HepG2 (cell line): ENCODE data around the gene OSBPL5. TPM values are rescaled to one million over a fixed set of nuclear protein-coding genes. Genes with fewer than 3 reads are reported as not detected.

ENCODE experiments used
- CBFB ChIP-seq: sonication (generic); formaldehyde crosslinking; IDR thresholded peaks from 2 replicates; pipeline ENCODE4 v1.4.0; 2020; ENCODE audit warnings: missing genetic modification reagents
- EP300 ChIP-seq, 3 experiments: sonication (generic) in 1 of 3; formaldehyde crosslinking in 1 of 3; IDR thresholded peaks; 2 replicates each; pipeline versions ENCODE4 v1.5.1 to v1.6.1; 2011 to 2020; ENCODE audit warnings: low read depth in 2 of 3, low read length in 2 of 3, borderline replicate concordance in 1 of 3, improper control_type of control experiment in 1 of 3, mild to moderate bottlenecking in 1 of 3, missing genetic modification reagents in 1 of 3, moderate library complexity in 1 of 3
- FOXA3 ChIP-seq: IDR thresholded peaks from 2 replicates; pipeline ENCODE4 v1.6.1; 2016; ENCODE audit warnings: missing genetic modification reagents, missing compliant biosample characterization
- GLI4 ChIP-seq: sonication (generic); formaldehyde crosslinking; IDR thresholded peaks from 2 replicates; pipeline ENCODE4 v1.5.1; 2020; ENCODE audit warnings: missing genetic modification reagents, mild to moderate bottlenecking, moderate library complexity, borderline replicate concordance
- MIER2 ChIP-seq: IDR thresholded peaks from 2 replicates; pipeline ENCODE4 v1.6.1; 2016; ENCODE audit warnings: missing biosample characterization, missing genetic modification reagents
- PHF21A ChIP-seq: sonication (generic); formaldehyde crosslinking; IDR thresholded peaks from 2 replicates; pipeline ENCODE4 v1.5.0; 2020; ENCODE audit warnings: mild to moderate bottlenecking, missing genetic modification reagents
- RBM22 ChIP-seq: fragments of 200-400 bp; formaldehyde crosslinking; optimal IDR thresholded peaks from 2 replicates; pipeline ENCODE3; 2017; ENCODE audit warnings: mild to moderate bottlenecking, low read length, moderate library complexity
- RFXAP ChIP-seq: sonication (generic); formaldehyde crosslinking; IDR thresholded peaks from 2 replicates; pipeline ENCODE4 v1.4.0; 2020; ENCODE audit warnings: missing genetic modification reagents, borderline replicate concordance
- RORA ChIP-seq: sonication (generic); formaldehyde crosslinking; IDR thresholded peaks from 2 replicates; pipeline ENCODE4 v1.5.0; 2020; ENCODE audit warnings: mild to moderate bottlenecking, missing genetic modification reagents, moderate library complexity
- RXRA ChIP-seq: sonication (generic); formaldehyde crosslinking; IDR thresholded peaks from 2 replicates; pipeline ENCODE4 v1.5.1; 2020; ENCODE audit warnings: missing genetic modification reagents
- SMAD3 ChIP-seq: sonication (generic); formaldehyde crosslinking; IDR thresholded peaks from 2 replicates; pipeline ENCODE4 v1.4.0; 2020; ENCODE audit warnings: missing genetic modification reagents
- SNAI1 ChIP-seq: sonication (generic); formaldehyde crosslinking; IDR thresholded peaks from 2 replicates; pipeline ENCODE4 v1.5.0; 2020; ENCODE audit warnings: mild to moderate bottlenecking, missing genetic modification reagents, borderline replicate concordance
- TARDBP ChIP-seq: sonication (generic); formaldehyde crosslinking; IDR thresholded peaks from 2 replicates; pipeline ENCODE4 v1.8.0; 2022; ENCODE audit warnings: mild to moderate bottlenecking, missing genetic modification reagents
- ZEB1 ChIP-seq: IDR thresholded peaks from 2 replicates; pipeline ENCODE4 v1.6.1; 2012; ENCODE audit warnings: mild to moderate bottlenecking, low read depth, inconsistent platforms; ENCODE audit not compliant: insufficient replicate concordance
- ZFP36 ChIP-seq: fragments of 150-350 bp; IDR thresholded peaks from 2 replicates; pipeline ENCODE4 v1.6.1; 2018; ENCODE audit warnings: borderline replicate concordance, low read length, low read depth; ENCODE audit not compliant: partially characterized antibody
- ZFY ChIP-seq: sonication (generic); formaldehyde crosslinking; IDR thresholded peaks from 2 replicates; pipeline ENCODE4 v1.4.0; 2020; ENCODE audit warnings: missing genetic modification reagents
- ZKSCAN5 ChIP-seq: sonication (generic); formaldehyde crosslinking; IDR thresholded peaks from 2 replicates; pipeline ENCODE4 v1.5.1; 2020; ENCODE audit warnings: mild to moderate bottlenecking, missing genetic modification reagents
- ZNF124 ChIP-seq: sonication (generic); formaldehyde crosslinking; IDR thresholded peaks from 2 replicates; pipeline ENCODE4 v1.4.0; 2020; ENCODE audit warnings: missing genetic modification reagents
- ZNF160 ChIP-seq: sonication (generic); formaldehyde crosslinking; IDR thresholded peaks from 2 replicates; pipeline ENCODE4 v1.8.0; 2022; ENCODE audit warnings: mild to moderate bottlenecking, inconsistent platforms, missing genetic modification reagents
- ZNF317 ChIP-seq: sonication (generic); formaldehyde crosslinking; IDR thresholded peaks from 2 replicates; pipeline ENCODE4 v1.5.0; 2020; ENCODE audit warnings: mild to moderate bottlenecking, missing genetic modification reagents
- ZNF335 ChIP-seq: sonication (generic); formaldehyde crosslinking; IDR thresholded peaks from 2 replicates; pipeline ENCODE4 v1.4.0; 2020; ENCODE audit warnings: missing genetic modification reagents
- ZNF543 ChIP-seq: sonication (generic); formaldehyde crosslinking; IDR thresholded peaks from 2 replicates; pipeline ENCODE4 v1.4.0; 2020; ENCODE audit warnings: mild to moderate bottlenecking, missing genetic modification reagents
- polyA plus RNA-seq, 8 experiments: library from polyadenylated mRNA; depleted of rRNA in 3 of 8; stranded (reverse) in 7 of 8; unstranded in 1 of 8; fragments of >200 nt; fragmentation: Illumina TruSeq in 4 of 8; extraction: Trizol in 4 of 8; gene quantifications; 2 replicates each; pipeline versions ENCODE4 v1.2.1 to v1.2.3, GENCODE V29; 2011 to 2016; ENCODE audit warnings: low read depth in 4 of 8, missing spikeins in 1 of 8, mixed read lengths in 1 of 8; ENCODE audit not compliant: insufficient read depth in 1 of 8
- total RNA-seq, 5 experiments: library from RNA; depleted of rRNA; stranded (reverse); fragments of >200 nt; fragmentation: Illumina TruSeq; extraction: Trizol; gene quantifications; 2 replicates each; pipeline ENCODE4 v1.2.3, GENCODE V29; 2016; ENCODE audit warnings: low read depth in 1 of 5
- TF ChIP-seq, protein P1 (sequence below): sonication (generic); formaldehyde crosslinking; IDR thresholded peaks from 2 replicates; pipeline ENCODE4 v1.4.0; 2020; ENCODE audit warnings: missing genetic modification reagents
- TF ChIP-seq, protein P2 (sequence below): sonication (generic); formaldehyde crosslinking; IDR thresholded peaks from 2 replicates; pipeline ENCODE4 v1.4.0; 2020; ENCODE audit warnings: missing genetic modification reagents, borderline replicate concordance
- TF ChIP-seq, protein P3 (sequence below): sonication (generic); formaldehyde crosslinking; IDR thresholded peaks from 2 replicates; pipeline ENCODE4 v1.8.0; 2023; ENCODE audit warnings: mild to moderate bottlenecking, missing genetic modification reagents
- TF ChIP-seq, protein P4 (sequence below): IDR thresholded peaks from 2 replicates; pipeline ENCODE4 v1.6.1; 2012; ENCODE audit warnings: inconsistent platforms

OSBPL5 gene
- total and polyA plus RNA-seq, 2 of the 13 experiments (the other 11 are each of a cell fraction or from before 2014, with no cell fraction given), result not detected

DNA sequence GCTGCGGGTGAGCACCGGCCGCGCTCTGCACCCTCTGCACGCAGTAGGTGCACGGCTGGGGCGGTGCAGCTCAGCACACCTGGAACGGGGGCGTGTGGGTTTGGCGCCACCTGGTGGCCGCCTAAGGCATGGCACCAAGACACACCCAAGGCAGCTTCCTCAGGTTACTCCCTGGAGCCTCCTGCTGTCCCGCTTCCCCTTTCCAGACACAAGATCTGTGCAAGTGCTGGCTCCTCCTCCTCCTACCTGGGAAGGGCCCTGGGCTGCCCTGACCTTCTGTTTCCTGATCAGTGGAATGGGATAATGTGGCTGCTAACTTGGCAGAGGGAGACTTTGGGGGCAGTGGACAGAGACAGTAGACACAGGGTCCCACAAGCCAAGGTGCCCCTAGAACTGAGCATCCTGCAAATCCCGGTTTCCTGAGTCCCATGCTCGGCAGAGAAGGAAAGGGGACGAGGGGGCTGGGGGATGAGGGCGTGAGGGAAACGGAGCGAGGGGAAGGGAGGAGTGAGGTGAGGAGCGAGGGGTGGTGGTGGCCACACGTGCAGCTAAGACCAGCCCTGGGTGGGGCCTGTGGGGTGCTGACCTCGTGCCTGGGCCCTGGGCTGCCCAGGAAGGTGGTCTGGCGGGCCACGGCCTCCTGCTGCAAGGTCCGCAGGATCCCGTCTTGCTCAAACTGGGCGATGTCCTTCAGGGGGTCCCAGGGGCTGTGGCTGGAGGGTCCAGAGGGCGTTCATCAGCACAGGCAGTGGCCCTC lies 73.1 kb downstream of the OSBPL5 start (continued):
- TF ChIP-seq, protein P1, sequence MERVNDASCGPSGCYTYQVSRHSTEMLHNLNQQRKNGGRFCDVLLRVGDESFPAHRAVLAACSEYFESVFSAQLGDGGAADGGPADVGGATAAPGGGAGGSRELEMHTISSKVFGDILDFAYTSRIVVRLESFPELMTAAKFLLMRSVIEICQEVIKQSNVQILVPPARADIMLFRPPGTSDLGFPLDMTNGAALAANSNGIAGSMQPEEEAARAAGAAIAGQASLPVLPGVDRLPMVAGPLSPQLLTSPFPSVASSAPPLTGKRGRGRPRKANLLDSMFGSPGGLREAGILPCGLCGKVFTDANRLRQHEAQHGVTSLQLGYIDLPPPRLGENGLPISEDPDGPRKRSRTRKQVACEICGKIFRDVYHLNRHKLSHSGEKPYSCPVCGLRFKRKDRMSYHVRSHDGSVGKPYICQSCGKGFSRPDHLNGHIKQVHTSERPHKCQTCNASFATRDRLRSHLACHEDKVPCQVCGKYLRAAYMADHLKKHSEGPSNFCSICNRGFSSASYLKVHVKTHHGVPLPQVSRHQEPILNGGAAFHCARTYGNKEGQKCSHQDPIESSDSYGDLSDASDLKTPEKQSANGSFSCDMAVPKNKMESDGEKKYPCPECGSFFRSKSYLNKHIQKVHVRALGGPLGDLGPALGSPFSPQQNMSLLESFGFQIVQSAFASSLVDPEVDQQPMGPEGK (CRISPR knock-in tag), result peak; percentile 44; the same call in 1 of the 2 replicates
- no peak for TF ChIP-seq ZNF317
- TF ChIP-seq GLI4 (CRISPR knock-in tag), result no peak
- TF ChIP-seq, protein P2, sequence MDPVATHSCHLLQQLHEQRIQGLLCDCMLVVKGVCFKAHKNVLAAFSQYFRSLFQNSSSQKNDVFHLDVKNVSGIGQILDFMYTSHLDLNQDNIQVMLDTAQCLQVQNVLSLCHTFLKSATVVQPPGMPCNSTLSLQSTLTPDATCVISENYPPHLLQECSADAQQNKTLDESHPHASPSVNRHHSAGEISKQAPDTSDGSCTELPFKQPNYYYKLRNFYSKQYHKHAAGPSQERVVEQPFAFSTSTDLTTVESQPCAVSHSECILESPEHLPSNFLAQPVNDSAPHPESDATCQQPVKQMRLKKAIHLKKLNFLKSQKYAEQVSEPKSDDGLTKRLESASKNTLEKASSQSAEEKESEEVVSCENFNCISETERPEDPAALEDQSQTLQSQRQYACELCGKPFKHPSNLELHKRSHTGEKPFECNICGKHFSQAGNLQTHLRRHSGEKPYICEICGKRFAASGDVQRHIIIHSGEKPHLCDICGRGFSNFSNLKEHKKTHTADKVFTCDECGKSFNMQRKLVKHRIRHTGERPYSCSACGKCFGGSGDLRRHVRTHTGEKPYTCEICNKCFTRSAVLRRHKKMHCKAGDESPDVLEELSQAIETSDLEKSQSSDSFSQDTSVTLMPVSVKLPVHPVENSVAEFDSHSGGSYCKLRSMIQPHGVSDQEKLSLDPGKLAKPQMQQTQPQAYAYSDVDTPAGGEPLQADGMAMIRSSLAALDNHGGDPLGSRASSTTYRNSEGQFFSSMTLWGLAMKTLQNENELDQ (CRISPR knock-in tag), result no peak
- no peak for TF ChIP-seq ZNF335
- TF ChIP-seq, protein P3, sequence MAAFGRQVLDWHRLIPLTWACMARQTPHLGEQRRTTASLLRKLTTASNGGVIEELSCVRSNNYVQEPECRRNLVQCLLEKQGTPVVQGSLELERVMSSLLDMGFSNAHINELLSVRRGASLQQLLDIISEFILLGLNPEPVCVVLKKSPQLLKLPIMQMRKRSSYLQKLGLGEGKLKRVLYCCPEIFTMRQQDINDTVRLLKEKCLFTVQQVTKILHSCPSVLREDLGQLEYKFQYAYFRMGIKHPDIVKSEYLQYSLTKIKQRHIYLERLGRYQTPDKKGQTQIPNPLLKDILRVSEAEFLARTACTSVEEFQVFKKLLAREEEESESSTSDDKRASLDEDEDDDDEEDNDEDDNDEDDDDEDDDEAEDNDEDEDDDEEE (CRISPR knock-in tag), result no peak
- TF ChIP-seq RXRA, result no peak; the same call in 1 of the 2 replicates
- 0 out of 2 replicates have a peak, but pooled peaks have one; percentile 31 for TF ChIP-seq TARDBP (CRISPR knock-in tag)
- TF ChIP-seq, protein P4, sequence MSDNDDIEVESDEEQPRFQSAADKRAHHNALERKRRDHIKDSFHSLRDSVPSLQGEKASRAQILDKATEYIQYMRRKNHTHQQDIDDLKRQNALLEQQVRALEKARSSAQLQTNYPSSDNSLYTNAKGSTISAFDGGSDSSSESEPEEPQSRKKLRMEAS, result peak; percentile 28; the same call in 1 of the 2 replicates
- no peak for TF ChIP-seq RBM22
- TF ChIP-seq ZFY (CRISPR knock-in tag), result no peak; the same call in 1 of the 2 replicates
- no peak for TF ChIP-seq ZKSCAN5 (CRISPR knock-in tag)
- TF ChIP-seq ZNF160 (CRISPR knock-in tag), result no peak
- no peak for TF ChIP-seq PHF21A
- no peak for TF ChIP-seq MIER2 (CRISPR knock-in tag)
- TF ChIP-seq SMAD3 (CRISPR knock-in tag), result no peak
- no peak for TF ChIP-seq ZFP36
- TF ChIP-seq CBFB (CRISPR knock-in tag), result no peak
- TF ChIP-seq SNAI1, result no peak
- no peak for TF ChIP-seq ZNF543 (CRISPR knock-in tag)
- no peak for TF ChIP-seq ZNF124
- no peak for TF ChIP-seq RORA (CRISPR knock-in tag)
- no peak for TF ChIP-seq EP300 (IDR thresholded peaks at IDR 0.05; ENCODE audit: low read depth in 2 of 2, low read length in 2 of 2)
- TF ChIP-seq EP300 (CRISPR knock-in tag; IDR thresholded peaks at IDR 0.05; ENCODE audit: borderline replicate concordance), result no peak
- peak; percentile 26; the same call in 1 of the 2 replicates for TF ChIP-seq FOXA3 (CRISPR knock-in tag)
- TF ChIP-seq RFXAP (CRISPR knock-in tag), result no peak
- TF ChIP-seq ZEB1, result no peak
